ENCODE data around the gene PRCC. TPM values are rescaled to one million over a fixed set of nuclear protein-coding genes. Genes with fewer than 3 reads are reported as not detected.

The PRCC gene
- total RNA-seq, 4 donors from 2014 or later: 33.4 to 41.0 (median 33.9) TPM

DNA sequence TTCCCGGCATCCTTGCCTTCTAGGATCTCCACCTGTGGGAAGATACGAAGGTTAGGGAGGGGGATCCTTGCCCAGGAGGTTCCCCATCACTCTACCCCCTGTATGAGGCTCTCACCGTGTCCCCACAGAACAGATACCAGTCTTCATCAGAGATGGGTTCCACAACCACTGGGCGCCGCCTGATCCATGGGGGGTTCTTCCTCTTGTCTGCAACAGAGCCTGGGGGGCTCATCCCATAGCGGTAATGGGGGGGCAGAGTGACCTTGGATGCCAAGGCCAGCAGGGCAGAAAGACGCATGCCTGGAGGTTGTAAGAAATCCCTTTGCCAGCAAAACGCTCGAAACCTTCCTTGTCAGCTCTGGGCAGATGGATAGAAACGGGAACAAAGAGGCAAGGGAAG, 28.9 kb upstream of the PRCC start:
- Histone ChIP-seq H3K4me1 (peaks cover 0 to 27% (median 6%) of the 10 kb centered on the region in 3 donors), H3K27ac (no peak overlapping the region), H3K27me3 (no peaks in the 10 kb centered on the region), H3K4me3 (no peak overlapping the region), H3K36me3 (peaks cover 0 to 66% of the 10 kb centered on the region in 2 donors), H3K9me3 (no peaks in the 10 kb centered on the region)
- no peak for ATAC-seq
- 54 to 93% methylated on average over 3 of the region's 10 CpGs for WGBS, 2 donors (ENCODE audit: low coverage in 1 of 2)
- no peak for TF ChIP-seq POLR2AphosphoS5 (IDR thresholded peaks at IDR 0.05)
- no peak for TF ChIP-seq EP300 (IDR thresholded peaks at IDR 0.05)
- TF ChIP-seq POLR2A (IDR thresholded peaks at IDR 0.05): no peak
- TF ChIP-seq CTCF (IDR thresholded peaks at IDR 0.05): no peak

DNA sequence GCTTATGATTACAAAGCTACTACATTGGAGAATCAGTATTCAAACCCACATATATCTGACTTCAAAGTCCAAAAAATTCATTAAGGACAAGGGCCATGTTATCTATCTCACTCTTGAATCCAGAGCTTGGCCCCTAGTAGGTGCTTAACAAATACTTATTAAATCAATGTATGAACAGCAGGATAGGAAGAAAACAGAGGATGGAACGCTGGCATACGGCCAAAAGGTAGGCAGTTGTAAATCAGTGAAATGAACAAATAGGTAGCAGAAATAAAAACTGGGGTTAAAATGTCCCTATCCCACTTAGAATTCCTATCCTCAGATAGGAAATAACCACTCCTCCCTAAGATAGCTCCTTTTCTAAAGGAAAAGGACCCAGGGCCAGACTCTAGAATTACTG, 28.4 kb upstream of the PRCC start:
- Histone ChIP-seq H3K27me3 (no peaks in the 10 kb centered on the region), H3K27ac (no peak overlapping the region), H3K36me3 (peaks cover 0 to 66% of the 10 kb centered on the region in 2 donors), H3K4me1 (peaks cover 0 to 27% (median 6%) of the 10 kb centered on the region in 3 donors), H3K4me3 (no peak overlapping the region), H3K9me3 (no peaks in the 10 kb centered on the region)
- 57 to 85% methylated on average over 2 of the region's 2 CpGs for WGBS, 2 donors (ENCODE audit: low coverage in 1 of 2)
- ATAC-seq: no peak
- TF ChIP-seq EP300 (IDR thresholded peaks at IDR 0.05) (no peak), POLR2AphosphoS5 (IDR thresholded peaks at IDR 0.05) (no peak), CTCF (IDR thresholded peaks at IDR 0.05) (no peak), POLR2A (IDR thresholded peaks at IDR 0.05) (no peak)

- peaks cover 0 to 66% of the 10 kb centered on the region in 2 donors for H3K36me3 ChIP-seq
- WGBS, 2 donors (ENCODE audit: low coverage in 1 of 2): 21 to 42% methylated on average over 3 to 5 of the region's 7 CpGs
- H3K9me3 ChIP-seq: no peaks in the 10 kb centered on the region
- peaks cover 0 to 37% (median 6%) of the 10 kb centered on the region in 3 donors for H3K4me1 ChIP-seq
- TF ChIP-seq CTCF (IDR thresholded peaks at IDR 0.05) (no peak), POLR2A (IDR thresholded peaks at IDR 0.05) (no peak), POLR2AphosphoS5 (IDR thresholded peaks at IDR 0.05) (no peak), EP300 (IDR thresholded peaks at IDR 0.05) (no peak)
- H3K27me3 ChIP-seq: no peaks in the 10 kb centered on the region
- peak overlapping the region; percentile 33 to 77 for H3K4me3 ChIP-seq
- H3K27ac ChIP-seq: peak overlapping the region in 3 of 4 donors; percentile 71 to 85 (median 84)
- ATAC-seq: peak; percentile 0
Observed at GRCh38 chr1:156740237-156740740, 27.0 kb upstream of the PRCC start.

DNA sequence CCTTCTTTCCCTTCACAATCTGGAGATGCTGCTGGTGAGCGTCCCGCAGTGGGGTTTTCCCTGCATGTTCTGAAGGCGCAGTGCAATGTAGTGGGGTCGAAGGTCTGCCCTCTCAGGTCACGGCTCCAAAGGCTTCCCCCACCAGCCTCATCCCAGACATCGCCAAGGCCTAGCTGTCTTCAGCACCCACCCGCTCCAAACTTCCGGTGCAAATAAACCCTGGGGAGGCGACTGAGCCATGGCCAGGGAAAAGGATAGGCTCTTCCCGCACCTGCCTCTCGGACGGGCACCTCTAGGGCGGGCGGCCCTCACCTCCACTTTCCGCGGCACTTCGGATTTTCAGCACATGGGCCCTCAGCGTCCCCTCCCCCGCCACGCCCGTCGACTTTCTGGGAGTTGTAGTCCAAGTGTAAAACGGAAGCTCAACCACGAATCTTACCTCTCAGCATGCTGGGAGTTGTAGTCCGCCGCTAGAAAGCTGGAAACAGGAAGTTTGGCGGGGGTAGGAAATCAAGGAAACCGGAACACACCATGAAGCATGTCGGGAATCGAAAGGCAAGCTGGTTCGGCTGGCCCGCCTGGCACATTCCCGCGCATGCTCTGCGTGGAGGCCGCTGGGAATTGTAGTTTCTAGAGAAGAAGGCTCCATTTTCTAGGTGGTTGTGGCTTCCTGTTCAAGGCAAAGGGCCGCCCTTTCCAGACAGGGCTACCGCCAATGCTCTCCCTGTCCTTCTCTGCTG, 26.4 kb upstream of the PRCC start, which contains the start of gene MRPL24:
MRPL24 (minus strand) TSS at position 348 of the 740 bp plus-strand sequence. CDS start 2,384 bp downstream, outside the sequence.
- H3K36me3 ChIP-seq: peaks cover 0 to 62% of the 10 kb centered on the region in 2 donors
- H3K4me1 ChIP-seq: peaks cover 0 to 44% (median 10%) of the 10 kb centered on the region in 3 donors
- H3K27me3 ChIP-seq: no peaks in the 10 kb centered on the region
- TF ChIP-seq EP300 (IDR thresholded peaks at IDR 0.05): no peak
- TF ChIP-seq POLR2A (IDR thresholded peaks at IDR 0.05): peak in 1 of 2 donors; percentile 24
- peak; percentile 86 for TF ChIP-seq POLR2AphosphoS5 (IDR thresholded peaks at IDR 0.05)
- TF ChIP-seq CTCF (IDR thresholded peaks at IDR 0.05): peak in 1 of 4 experiments; percentile 3
- 0% methylated on average over 1 to 9 of the region's 38 CpGs for WGBS, 2 donors (ENCODE audit: low coverage in 1 of 2)
- H3K4me3 ChIP-seq: peak within 1 kb of the TSS; percentile 33 to 77
- H3K9me3 ChIP-seq: no peaks in the 10 kb centered on the region
- peak within 1 kb of the TSS; percentile 68 to 89 (median 84) for H3K27ac ChIP-seq
- ATAC-seq: peak; percentile 96
